Stimulated activated CD4-positive, alpha-beta T cell treated with anti-CD3 and anti-CD28 coated beads, Interleukin-12 subunit alpha, Interleukin-12 subunit beta, amount 100 ng/mL, for 48 hours (primary cell): ENCODE results near the gene CBLB.

ENCODE experiments used
- DNase-seq, 3 donors: peaks; one replicate each; pipeline ENCODE4 v3.0.0-alpha.2; 2020; ENCODE audit warnings: low read depth in 2 of 3, low spot score in 1 of 3

Gene CBLB

GRCh38 chr3:105639131-105639530 lies 229.7 kb downstream of the CBLB start:
- DNase-seq: no peak

DNA sequence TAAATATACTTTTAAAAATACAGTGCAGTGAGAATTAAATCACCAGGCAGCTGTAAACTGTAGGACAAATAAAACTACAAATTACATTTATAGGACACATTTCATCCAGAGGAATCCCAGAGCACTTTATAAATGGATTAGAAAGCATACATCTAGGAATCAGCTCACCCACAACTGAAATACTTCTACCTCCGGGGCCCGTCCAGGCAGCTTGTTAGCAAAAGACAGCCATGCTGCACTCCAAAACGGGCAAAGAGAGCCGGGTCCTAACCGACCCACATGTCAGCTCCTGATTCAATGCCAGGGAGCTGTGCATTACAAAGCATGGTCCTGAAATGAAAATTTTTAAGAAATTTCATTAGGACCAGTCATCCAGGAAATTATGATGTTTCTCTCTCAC lies 234.1 kb downstream of the CBLB start:
- DNase-seq: no peak

DNA sequence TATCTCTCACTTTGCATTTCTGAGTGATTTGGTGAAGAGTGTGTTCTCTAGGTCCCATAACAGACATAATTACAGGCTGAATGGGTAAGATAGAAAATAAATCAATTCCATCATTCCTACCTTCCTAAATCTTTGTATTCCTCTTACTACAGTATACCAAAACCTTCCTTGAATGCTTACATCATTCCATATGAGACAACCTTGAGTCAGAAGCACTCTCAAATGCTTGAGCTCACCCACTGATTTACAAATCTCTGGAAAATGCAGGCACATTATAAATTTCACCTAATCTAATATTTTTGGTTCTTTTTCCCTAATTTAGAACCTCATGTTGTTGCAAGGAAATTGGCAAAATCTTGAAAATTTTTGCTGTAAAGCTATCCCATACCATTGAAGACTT lies 239.1 kb downstream of the CBLB start:
- DNase-seq: no peak

GRCh38 chr3:105626739-105627138 lies 242.1 kb downstream of the CBLB start:
- no peak for DNase-seq

- DNase-seq: no peak
Observed at GRCh38 chr3:105622169-105622568, 246.6 kb downstream of the CBLB start.

GRCh38 chr3:105620236-105620635 lies 248.6 kb downstream of the CBLB start:
- no peak for DNase-seq

DNA sequence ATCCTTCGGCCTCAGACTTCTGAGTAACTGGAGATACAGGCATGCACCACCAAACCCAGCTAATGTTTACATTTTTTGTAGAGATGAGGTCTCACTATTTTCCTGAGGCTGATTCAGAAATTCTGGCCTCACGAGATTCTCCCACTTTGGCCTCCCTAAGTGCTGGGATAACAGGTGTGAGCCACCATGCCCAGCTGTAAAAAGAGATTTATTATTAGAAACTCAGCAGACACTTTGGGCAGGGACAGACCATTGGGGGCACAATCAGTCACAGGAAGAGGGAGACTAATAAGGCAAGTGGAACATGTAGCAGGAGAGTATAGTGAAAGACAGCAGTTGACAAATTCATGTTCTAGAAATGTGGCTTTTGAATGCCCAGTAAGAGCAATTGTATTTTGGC lies 249.2 kb downstream of the CBLB start:
- DNase-seq: no peak

DNA sequence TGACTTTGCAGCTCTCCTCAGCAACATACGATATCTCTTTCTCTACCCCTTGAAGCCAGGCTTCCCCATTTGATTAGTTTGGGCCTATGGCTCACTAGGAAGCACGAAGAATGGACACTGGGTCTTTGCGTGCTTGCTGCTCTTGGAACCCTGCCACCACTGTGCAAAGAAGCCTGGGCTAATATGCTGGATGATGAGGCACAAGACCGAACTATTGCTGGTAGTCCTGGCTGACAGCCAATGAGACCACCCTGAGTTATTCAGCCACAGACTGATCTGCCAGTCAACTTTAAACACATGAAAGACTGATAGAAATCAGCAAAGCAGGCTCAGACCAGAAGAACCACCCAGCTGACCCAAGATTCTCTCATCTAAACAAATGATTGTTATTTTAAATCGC lies 250.3 kb downstream of the CBLB start:
- DNase-seq: no peak

GRCh38 chr3:105616374-105617121 lies 252.3 kb downstream of the CBLB start:
- DNase-seq: no peak

DNA sequence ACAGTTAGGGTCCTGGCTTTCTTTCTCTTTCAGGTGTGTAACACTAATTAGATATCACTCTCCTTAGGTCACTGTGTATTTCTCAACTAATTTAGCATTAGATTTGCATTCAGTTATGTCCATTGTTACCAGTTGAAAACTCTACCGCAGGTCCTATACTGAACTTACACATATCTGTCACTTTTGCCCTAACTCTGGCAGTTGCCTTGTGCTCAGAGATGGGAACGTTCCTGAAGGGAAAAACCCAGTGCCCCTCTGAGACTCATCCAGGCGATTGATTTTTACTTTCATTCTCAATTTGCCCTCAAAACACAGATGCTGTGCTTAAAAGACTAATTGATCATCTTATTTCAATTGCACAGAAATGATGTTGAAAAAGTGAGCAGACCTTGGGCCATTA lies 253.0 kb downstream of the CBLB start:
- no peak for DNase-seq

- DNase-seq: no peak
Observed at GRCh38 chr3:105614288-105615030, 254.4 kb downstream of the CBLB start.

DNA sequence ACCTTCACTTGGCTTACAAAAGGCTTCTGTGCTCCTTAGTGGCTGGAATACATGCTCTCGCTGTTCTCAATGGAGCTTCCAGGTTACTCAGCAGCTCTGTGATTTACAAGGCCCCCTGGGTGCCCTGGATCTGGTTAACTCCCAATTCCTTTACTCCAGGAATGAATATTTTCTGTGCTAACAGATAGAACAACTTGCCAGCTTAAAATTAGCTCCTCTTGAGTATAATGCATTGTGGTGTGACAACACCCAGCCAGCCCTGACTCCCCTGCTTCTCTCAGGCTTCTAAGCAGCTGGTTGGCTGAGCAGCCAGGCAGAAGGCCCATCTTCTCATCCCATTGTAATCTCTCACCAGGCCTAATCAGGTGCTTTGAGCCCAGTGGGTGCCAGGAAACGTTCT lies 255.7 kb downstream of the CBLB start:
- DNase-seq: no peak

DNA sequence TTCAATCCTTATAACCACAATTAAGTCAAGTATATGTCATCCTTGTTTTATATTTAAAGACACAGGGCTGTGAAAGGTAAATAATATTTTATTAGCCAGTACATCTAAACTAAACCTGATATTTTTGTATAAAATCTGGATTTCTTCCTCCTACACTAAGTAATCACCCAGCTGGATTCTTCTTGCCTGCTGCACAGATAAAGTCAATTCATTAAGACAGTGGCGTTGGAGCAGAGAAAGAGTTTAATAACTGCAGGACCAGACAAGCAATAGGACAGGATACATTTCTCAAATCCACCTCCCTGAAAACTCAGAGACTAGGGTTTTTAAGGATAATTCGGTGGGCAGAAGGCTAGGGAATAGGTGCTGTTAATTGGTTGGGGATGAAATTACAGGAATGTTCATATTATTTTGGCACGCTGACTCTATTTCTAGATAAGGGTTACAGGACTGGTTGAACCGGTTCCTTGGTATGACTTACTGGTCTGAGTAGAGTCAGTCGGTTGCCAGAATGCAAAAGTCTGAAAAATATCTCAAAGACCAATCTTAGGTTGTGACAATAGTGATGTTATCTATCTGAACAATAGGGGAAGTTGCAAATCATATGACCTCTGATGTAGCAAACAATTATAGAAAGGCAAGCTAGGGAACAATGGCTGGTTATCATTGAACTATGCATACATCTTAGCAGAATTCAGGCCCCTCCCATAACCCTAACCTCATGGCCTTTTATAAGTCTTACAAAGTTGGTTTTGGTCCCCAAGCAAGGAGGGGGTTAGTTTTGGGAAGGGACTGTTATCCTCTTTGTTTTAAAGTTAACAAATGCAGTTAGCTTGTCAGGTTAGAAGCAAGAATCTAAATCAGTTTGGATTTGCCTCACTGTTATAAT lies 257.3 kb downstream of the CBLB start:
- no peak for DNase-seq

GRCh38 chr3:105610473-105610872 lies 258.3 kb downstream of the CBLB start:
- no peak for DNase-seq

- no peak for DNase-seq
Observed at GRCh38 chr3:105608623-105609022, 260.2 kb downstream of the CBLB start.

DNA sequence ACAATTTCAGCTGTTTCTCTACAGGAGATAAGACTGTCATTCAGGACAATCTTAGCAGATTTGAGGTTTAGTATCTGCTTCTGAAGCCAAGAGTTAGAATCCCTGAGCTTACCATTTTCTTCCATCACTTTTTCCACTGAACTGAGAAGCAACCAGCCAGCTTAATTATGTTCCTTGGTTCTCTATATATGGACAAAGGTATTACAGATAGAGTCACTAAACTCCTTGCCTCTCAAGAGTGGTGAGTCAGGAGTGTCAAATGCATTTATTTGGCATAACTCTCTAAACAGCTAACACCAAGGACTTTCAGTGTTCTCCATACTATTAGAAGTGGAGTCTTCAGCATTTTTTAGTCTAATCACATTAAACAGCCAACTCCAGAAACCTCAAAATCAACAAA lies 262.8 kb downstream of the CBLB start:
- DNase-seq: no peak
